ENCODE results near the gene ATXN7. TPM values are rescaled to one million over a fixed set of nuclear protein-coding genes. Genes with fewer than 3 reads are reported as not detected.

Gene ATXN7
- total and polyA plus RNA-seq, 2 donors (not counting 1 experiment from before 2014, with no cell fraction given): 6.3 to 11.1 TPM

GRCh38 chr3:64031540-64032508, 168.2 kb downstream of the ATXN7 start:
- no peak overlapping the region for H3K27ac ChIP-seq (ENCODE audit: insufficient read depth, low read length)
- H3K4me2 ChIP-seq (ENCODE audit: extremely low read depth, insufficient read depth, low read length): no peak overlapping the region
- H3K9ac ChIP-seq (ENCODE audit: insufficient read depth, low read length): no peak overlapping the region
- no peak overlapping the region for H2AFZ ChIP-seq (ENCODE audit: low read length)
- no peak overlapping the region for H3K4me3 ChIP-seq (replicated peaks in 1 of 4; ENCODE audit: control extremely low read depth in 1 of 4, insufficient read depth in 1 of 4, low read depth in 3 of 4, low read length in 4 of 4)
- H3K27me3 ChIP-seq (ENCODE audit: control insufficient read depth, insufficient read depth, low read length): peaks cover 2% of the 10 kb centered on the region
- TF ChIP-seq CTCF (conservative IDR thresholded peaks at IDR 0.05 in 1 of 2, IDR thresholded peaks at IDR 0.05 in 1 of 2; ENCODE audit: low read depth in 1 of 2, low read length in 2 of 2): no peak
- no peak for TF ChIP-seq EZH2 (IDR thresholded peaks at IDR 0.05; ENCODE audit: low read length, missing control alignments)
- H3K4me1 ChIP-seq (ENCODE audit: control insufficient read depth, extremely low read depth, insufficient read depth, low read length): no peaks in the 10 kb centered on the region
- peak in 1 of 2 donors; percentile 41 for DNase-seq (ENCODE audit: low read depth in 2 of 2)
- no peaks in the 10 kb centered on the region for H4K20me1 ChIP-seq (ENCODE audit: control insufficient read depth, extremely low read depth, insufficient read depth, low read length)
- H3K9me3 ChIP-seq (ENCODE audit: control insufficient read depth, insufficient read depth, low read depth, low read length): no peaks in the 10 kb centered on the region
- no peaks in the 10 kb centered on the region for H3K79me2 ChIP-seq (ENCODE audit: control insufficient read depth, insufficient read depth, low read length)
- no peaks in the 10 kb centered on the region for H3K36me3 ChIP-seq (ENCODE audit: control insufficient read depth, insufficient read depth, low read length)

DNA sequence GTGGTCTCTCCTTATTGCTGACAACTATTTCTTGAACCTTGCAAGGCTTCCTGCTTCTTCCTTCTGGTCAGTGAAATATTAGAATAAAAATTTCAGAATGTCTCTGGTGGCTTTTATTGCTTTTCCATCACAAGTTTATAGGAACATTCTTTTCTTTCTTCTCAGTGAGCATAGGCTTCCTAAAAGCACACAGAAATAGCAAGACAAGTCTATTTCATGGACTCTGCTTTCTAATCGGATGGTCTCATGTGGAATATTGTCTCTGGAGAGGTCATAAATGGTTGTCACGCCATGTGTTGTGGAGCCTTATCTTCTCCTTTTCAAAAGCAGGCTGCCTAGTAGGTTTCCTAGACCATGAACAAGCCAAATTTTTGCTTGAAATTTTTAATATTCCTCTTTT, 169.4 kb downstream of the ATXN7 start:
- no peak overlapping the region for H3K4me3 ChIP-seq (replicated peaks in 1 of 4; ENCODE audit: control extremely low read depth in 1 of 4, insufficient read depth in 1 of 4, low read depth in 3 of 4, low read length in 4 of 4)
- H3K9me3 ChIP-seq (ENCODE audit: control insufficient read depth, insufficient read depth, low read depth, low read length): no peaks in the 10 kb centered on the region
- H2AFZ ChIP-seq (ENCODE audit: low read length): no peak overlapping the region
- no peaks in the 10 kb centered on the region for H3K4me1 ChIP-seq (ENCODE audit: control insufficient read depth, extremely low read depth, insufficient read depth, low read length)
- no peaks in the 10 kb centered on the region for H4K20me1 ChIP-seq (ENCODE audit: control insufficient read depth, extremely low read depth, insufficient read depth, low read length)
- H3K27ac ChIP-seq (ENCODE audit: insufficient read depth, low read length): no peak overlapping the region
- no peak overlapping the region for H3K4me2 ChIP-seq (ENCODE audit: extremely low read depth, insufficient read depth, low read length)
- no peak overlapping the region for H3K9ac ChIP-seq (ENCODE audit: insufficient read depth, low read length)
- H3K79me2 ChIP-seq (ENCODE audit: control insufficient read depth, insufficient read depth, low read length): no peaks in the 10 kb centered on the region
- no peak for DNase-seq (ENCODE audit: low read depth in 2 of 2)
- no peaks in the 10 kb centered on the region for H3K36me3 ChIP-seq (ENCODE audit: control insufficient read depth, insufficient read depth, low read length)
- H3K27me3 ChIP-seq (ENCODE audit: control insufficient read depth, insufficient read depth, low read length): peaks cover 2% of the 10 kb centered on the region
- TF ChIP-seq EZH2 (IDR thresholded peaks at IDR 0.05; ENCODE audit: low read length, missing control alignments) (no peak), CTCF (conservative IDR thresholded peaks at IDR 0.05 in 1 of 2, IDR thresholded peaks at IDR 0.05 in 1 of 2; ENCODE audit: low read depth in 1 of 2, low read length in 2 of 2) (no peak)

DNA sequence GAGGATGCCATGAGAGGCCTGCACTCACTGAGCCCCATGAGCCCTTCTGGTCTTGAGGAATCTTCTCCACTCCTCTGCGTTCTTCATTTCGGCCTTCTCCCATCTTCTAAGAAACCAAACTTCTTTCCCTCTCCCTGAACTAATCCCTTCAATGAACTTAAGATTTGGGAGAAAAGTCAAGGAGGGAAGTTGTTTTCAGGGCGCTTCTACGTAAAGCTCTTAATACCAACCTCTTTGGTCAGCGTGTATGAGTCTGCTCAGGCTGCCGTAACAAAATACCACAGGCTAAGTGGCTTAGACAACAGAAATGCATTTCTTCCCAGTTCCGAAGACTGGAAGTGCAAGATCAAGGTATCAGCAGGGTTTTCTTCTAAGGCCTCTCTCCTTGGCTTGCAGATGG, 173.4 kb downstream of the ATXN7 start:
- DNase-seq (ENCODE audit: low read depth in 2 of 2): no peak
- H3K27ac ChIP-seq (ENCODE audit: insufficient read depth, low read length): no peak overlapping the region
- H3K27me3 ChIP-seq (ENCODE audit: control insufficient read depth, insufficient read depth, low read length): no peaks in the 10 kb centered on the region
- no peaks in the 10 kb centered on the region for H4K20me1 ChIP-seq (ENCODE audit: control insufficient read depth, extremely low read depth, insufficient read depth, low read length)
- H3K4me3 ChIP-seq (replicated peaks in 1 of 4; ENCODE audit: control extremely low read depth in 1 of 4, insufficient read depth in 1 of 4, low read depth in 3 of 4, low read length in 4 of 4): no peak overlapping the region
- H3K4me2 ChIP-seq (ENCODE audit: extremely low read depth, insufficient read depth, low read length): no peak overlapping the region
- no peaks in the 10 kb centered on the region for H3K4me1 ChIP-seq (ENCODE audit: control insufficient read depth, extremely low read depth, insufficient read depth, low read length)
- H3K36me3 ChIP-seq (ENCODE audit: control insufficient read depth, insufficient read depth, low read length): no peaks in the 10 kb centered on the region
- H3K79me2 ChIP-seq (ENCODE audit: control insufficient read depth, insufficient read depth, low read length): no peaks in the 10 kb centered on the region
- TF ChIP-seq CTCF (conservative IDR thresholded peaks at IDR 0.05 in 1 of 2, IDR thresholded peaks at IDR 0.05 in 1 of 2; ENCODE audit: low read depth in 1 of 2, low read length in 2 of 2) (no peak), EZH2 (IDR thresholded peaks at IDR 0.05; ENCODE audit: low read length, missing control alignments) (no peak)
- no peak overlapping the region for H3K9ac ChIP-seq (ENCODE audit: insufficient read depth, low read length)
- H3K9me3 ChIP-seq (ENCODE audit: control insufficient read depth, insufficient read depth, low read depth, low read length): no peaks in the 10 kb centered on the region
- H2AFZ ChIP-seq (ENCODE audit: low read length): no peak overlapping the region

All from fibroblast of lung (primary cell).